Ramos (cell line): ENCODE data around the gene CHN2.
"Not testable (repeated sequence)": the region's sequence is repeated elsewhere in the genome, so short reads cannot be mapped to it uniquely, and the experiment has no call there.

Experiments used
- in situ Hi-C: fragments of 300-500 bp; cut with MboI; formaldehyde crosslinking; loops from one replicate; pipeline ENCODE4 v1.14.3; 2022; ENCODE audit warnings: low sequenced_read_pairs; ENCODE audit not compliant: unreplicated experiment

CHN2 gene

DNA sequence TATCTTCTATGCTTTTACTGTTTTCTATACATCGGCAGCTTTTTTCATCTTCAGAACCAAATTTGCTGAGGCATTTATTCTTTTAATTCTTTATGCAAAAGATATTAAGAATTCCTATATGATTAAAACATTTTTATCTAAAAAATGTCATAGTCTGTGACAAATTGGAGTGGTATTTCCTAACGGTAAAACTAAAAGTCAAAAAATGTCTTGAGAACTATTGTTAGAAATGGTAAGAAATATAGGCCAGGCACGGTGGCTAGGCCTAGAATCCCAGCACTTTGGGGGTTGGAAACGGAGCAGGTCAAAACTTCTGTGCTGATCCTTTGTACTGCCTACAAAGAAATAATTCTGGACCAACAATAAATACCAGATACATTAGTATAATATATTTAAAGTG, 311.4 kb downstream of the CHN2 start:
- in situ Hi-C loops = no loop called here

DNA sequence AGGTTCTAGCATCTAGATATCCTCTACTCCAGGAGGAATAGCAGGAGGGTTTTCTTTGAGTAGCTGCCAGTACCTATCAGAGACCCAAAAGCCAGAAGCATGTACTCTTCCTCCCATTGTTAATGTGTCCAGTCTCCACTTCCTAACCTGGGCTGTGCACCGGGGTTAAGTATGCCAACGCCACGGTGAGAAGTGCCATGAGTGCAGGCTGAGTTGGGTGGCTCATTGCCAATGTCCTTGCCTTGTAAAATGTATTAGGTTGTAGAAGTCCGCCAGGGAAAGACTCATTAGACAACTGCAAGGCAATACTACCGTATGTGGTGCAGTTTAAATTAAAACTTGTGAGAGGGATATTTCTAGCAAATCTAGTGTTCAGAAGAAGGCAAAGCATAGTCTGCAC, 314.0 kb downstream of the CHN2 start:
- in situ Hi-C loops = no loop called here

DNA sequence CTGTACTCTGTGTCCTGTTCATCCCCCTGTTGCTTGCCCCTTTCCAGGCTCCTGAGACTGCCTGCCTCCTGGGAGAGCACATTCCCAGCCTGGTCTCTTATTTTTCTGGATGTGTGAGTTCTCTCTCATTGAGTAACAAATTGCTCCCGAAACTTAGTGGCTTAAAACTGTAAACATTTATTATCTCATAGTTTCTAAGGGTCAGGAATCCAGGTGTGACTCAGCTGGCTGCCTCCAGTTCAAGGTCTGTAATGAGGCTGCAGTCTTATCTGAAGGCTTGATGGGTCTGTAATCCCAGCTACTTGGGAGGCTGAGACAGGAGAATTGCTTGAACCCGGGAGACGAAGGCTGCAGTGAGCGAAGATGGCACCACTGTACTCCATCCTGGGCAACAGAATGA, 315.5 kb downstream of the CHN2 start:
- in situ Hi-C loops = no loop called here

DNA sequence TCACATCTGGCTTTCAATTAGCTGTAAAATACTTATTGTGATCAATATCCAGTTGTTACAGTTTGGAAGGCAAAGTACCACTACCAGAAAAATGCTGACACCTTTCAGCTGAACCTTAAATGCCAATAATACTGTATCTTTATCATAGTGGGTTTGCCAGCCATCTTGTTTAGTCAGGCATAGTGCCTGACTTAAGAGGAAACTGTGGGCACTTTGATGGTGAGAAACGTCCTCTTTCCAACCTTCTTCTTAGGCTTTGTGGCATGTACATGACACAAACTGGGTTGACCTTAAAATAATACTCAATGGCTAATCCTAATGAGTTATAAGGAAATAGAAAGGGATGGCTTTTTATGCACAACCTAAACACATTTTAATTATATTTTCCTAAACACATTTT, 316.8 kb downstream of the CHN2 start:
- in situ Hi-C loops = no loop called here

DNA sequence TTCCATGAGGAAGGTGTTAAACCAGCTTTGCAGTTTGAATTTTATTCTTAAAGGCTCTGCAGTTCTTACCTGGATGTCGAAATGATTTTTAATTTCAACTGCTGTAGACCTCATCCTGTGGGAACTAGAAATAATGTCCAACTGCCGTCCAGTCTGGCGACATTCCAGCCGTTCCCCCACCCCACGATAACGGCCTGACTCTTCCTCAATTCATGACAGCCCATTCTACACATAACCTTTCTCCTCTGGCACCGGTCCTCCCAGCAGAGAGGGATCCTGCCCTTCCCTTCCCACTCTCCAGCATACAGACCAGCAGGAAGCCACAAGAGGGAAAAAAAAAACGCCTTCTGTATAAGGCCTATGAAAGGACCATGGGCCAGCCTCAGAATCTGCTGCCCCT, 317.3 kb downstream of the CHN2 start:
- in situ Hi-C loops = no loop called here

DNA sequence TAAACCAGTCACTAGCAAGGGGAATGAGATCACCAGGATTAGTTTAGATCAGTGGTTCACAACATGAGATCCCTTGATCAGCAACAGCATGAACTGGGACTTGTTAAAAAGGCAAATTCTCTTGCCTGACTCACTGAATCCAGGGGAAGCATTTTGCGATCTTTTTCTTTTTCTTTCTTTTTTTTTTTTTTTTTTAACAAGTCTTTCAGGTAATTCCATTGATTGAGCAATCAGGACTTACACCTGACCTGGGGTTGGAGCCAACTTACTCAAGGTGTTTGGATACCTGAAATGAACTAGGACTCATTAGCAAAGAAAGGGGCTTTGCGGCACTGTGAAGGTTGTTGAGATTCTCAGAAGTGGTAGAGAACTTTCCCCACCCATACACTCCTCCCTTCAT, 321.9 kb downstream of the CHN2 start:
- in situ Hi-C loops = no loop called here

DNA sequence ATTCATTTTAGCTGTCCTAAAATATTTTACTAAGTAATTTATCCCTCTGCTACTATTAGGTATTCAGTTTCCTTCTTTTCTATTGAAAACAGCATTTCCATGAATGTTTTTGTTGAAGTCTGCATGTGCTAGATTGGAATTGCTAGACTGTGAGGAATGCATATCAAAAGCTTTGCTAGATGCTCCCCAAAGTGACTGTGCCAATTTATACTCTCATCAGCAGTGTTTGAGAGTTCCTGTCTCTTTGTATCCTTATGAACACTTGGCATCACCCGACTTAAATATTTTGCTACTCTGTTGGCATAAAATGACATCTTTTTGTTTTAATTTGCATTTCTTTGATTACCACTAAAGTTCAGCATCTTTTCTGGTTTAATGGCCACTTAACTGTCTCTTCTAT, 324.0 kb downstream of the CHN2 start:
- in situ Hi-C loops = no loop called here

DNA sequence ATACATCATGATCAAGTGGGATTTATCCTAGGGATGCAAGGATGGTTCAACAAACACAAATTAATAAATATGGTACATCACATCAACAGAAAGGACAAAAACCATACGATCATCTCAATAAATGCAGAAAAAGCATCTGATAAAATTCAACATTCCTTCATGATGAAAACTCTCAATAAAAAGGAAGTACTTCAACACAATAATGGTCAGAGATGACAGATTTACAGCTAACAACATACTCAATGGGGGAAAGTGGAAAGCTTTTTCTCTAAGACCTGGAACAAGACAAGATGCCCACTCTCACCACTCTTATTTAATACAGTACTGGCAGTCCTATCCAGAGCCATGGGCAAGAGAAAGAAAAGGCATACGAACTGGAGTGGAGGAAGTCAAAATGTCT, 329.2 kb downstream of the CHN2 start:
- in situ Hi-C loops = no loop called here

DNA sequence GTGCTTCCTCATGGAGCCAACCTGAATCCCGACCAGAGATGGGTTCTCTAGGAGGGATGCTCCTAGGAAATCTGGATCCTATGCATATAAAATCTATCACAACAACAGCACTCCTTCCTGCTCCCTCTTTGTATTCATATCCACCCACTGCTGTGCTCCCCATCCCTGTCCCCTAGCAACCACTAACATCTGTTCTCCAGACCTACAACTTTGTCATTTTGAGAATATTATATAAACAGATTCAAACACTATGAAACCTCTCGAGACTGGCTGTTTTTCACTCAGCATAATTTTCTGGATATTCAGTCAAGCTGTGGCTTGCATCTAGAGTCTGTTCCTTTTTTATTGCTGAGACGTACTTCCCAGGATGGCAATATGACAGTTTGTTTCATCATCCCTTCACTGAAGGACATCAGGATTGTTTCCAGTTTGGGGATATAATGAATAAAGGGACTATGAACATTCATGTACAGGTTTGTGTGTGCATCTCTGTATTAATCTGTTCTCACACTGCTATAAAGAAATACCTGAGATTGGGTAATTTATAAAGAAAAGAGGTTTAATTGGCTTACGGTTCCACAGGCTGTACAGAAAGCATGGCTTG, 333.0 kb downstream of the CHN2 start:
- in situ Hi-C loops = no loop called here

DNA sequence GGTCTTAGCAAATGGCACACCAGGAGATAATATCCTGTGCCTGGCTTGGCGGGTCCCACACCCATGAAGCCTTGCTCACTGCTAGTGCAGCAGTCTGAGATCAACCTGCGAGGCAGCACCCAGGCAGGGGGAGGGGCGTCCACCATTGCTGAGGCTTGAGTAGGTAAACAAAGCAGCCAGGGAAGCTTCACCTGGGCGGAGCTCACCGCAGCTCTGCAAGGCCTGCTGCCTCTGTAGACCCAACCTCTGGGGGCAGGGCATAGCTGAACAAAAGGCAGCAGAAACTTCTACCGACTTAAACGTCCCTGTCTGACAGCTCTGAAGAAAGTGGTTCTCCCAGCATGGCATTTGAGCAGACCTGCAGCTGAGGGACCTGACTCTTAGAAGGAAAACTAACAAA, 334.0 kb downstream of the CHN2 start:
- in situ Hi-C loops = not testable (repeated sequence)
